NCI-H1694 (cell line): Measurements from ENCODE around the gene KRT75.
"Not testable (repeated sequence)": the region's sequence is repeated elsewhere in the genome, so short reads cannot be mapped to it uniquely, and the experiment has no call there.

Source experiments
- DNase-seq: peaks from one replicate; lab custom pipeline; 2025; lab: John Stamatoyannopoulos, UW

The KRT75 gene

DNA sequence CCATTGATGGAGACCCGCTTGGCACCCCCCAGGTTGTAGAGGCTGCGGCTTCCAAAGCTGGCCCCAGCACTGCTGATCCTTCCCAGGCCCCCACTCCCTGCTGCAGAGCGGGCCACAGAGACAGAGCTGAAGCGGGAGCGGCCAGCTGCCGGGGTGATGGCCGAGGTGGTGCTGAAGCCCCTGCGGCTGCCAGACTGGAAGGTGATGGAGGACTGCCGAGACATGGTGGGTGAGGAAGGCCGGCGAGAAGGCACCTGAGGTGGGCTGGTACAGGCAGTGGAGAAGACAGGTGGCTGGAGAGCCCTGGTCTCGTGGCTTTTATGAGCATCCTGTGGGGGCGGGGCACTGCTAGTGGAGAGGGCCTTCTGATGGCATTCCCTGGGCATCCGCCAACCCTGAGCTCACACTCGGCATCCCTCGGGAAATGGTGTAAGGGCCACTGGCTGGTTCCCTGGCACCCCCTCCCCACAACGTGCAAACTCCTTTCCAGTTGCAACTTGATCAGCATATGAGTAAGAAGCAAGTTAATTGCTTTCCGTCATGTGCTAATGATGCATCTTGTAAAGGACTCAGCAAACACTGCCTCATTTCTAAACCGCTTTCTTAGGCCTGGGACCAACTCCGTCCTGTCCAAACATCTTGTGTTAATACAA lies at the start of gene KRT75:
Gene KRT75 (minus strand): TSS at position 291 of the 653 bp plus-strand sequence. CDS start 67 bp downstream, at position 224.
- no peak for DNase-seq

GRCh38 chr12:52480073-52480472 lies 45.9 kb upstream of the KRT75 start:
- DNase-seq = no peak

- DNase-seq = no peak
Observed at GRCh38 chr12:52477651-52478050, 43.5 kb upstream of the KRT75 start.

- no peak for DNase-seq
Observed at GRCh38 chr12:52474212-52474611, 40.0 kb upstream of the KRT75 start.

DNA sequence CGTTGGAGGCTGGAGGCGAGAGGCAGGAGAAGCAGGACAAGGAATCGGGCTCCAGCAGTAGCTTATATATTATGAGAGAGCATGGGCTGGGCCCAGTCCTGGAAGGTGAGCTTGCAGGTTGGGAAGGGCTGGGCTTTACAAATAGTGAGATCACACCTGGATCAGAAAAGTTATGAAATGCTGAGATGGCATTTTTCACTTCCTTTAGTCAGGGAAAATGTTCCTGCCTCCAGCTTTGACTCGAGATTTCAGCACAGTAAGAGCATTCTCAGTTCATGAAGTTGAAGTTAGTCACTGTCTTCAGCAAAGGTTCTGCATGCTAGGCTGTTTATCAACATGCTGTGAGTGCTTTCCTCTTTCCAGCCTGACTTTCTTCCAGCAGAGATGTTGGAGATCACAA lies 39.6 kb upstream of the KRT75 start, which contains the start of gene KRT6C:
Gene KRT6C (minus strand): TSS at position 38 of the 400 bp plus-strand sequence. CDS start 68 bp downstream, outside the sequence.
- no peak for DNase-seq

DNA sequence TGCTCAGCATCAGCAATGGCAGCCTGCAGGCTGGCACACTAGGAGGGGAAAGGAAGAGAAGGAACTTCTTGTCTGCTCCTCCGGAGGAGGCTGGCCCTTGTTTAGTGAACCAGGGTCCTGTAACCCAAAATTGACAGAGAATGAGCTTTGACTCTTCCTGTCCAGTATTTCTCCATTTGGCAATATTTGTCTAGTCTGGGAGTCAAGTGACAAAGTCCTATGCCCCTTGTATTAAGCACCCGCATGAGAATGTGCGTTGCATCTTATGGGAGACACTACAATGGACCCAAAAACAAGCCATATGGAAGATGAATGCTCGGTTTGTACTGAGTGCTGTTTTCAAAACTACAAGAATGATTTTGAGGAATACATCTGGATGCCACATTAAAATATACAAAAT lies 35.7 kb upstream of the KRT75 start:
- DNase-seq = no peak

GRCh38 chr12:52464897-52465296 lies 30.7 kb upstream of the KRT75 start:
- no peak for DNase-seq

DNA sequence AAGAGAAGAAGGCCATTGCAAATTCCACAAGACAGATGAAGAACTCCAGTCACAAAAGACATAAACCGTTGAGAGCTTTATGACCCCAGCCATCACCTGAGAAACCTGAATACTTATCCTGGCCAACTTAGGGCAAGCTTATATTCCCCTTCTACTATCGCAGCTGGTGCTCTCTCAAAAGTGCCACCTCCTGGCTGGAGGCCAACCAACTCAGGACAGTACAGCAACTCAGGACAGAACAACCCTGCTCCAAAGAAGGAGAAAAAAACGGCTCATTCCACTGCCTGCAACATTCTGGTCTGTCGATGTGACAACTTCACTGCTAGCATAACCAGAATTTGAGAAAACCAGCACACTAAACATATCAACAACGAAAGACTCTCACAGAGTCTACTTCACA lies 27.5 kb upstream of the KRT75 start:
- no peak for DNase-seq

- no peak for DNase-seq
Observed at GRCh38 chr12:52458861-52459260, 24.7 kb upstream of the KRT75 start.

DNA sequence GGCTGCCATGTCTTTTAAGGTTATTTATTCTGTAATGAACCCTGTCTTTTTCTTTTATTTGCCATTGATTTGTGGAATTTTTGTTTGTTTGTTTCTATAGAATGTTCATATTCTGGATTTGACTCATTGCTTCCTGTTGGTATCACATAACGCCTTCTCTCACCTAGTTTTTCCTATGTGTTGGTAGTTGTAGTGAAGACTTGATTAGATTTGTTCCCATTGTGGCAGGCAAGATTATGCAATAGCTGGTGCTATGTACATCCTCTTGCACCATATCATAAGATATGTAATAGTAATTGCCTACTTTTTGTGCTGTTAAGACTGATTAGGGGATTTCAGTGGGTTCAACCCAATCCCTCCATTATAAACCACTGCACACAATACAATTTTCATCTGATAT lies 21.6 kb upstream of the KRT75 start:
- no peak for DNase-seq

GRCh38 chr12:52454411-52455201 lies 20.4 kb upstream of the KRT75 start:
- no peak for DNase-seq

- DNase-seq = no peak
Observed at GRCh38 chr12:52452101-52452500, 17.9 kb upstream of the KRT75 start, which contains the start of gene KRT6B. TSS of gene KRT6B (minus strand) at chr12:52452146. CDS start at chr12:52452078, 68 bp downstream.

GRCh38 chr12:52448228-52448627 lies 14.1 kb upstream of the KRT75 start:
- DNase-seq = no peak

GRCh38 chr12:52447196-52447595 lies 13.0 kb upstream of the KRT75 start:
- DNase-seq = not testable (repeated sequence)

DNA sequence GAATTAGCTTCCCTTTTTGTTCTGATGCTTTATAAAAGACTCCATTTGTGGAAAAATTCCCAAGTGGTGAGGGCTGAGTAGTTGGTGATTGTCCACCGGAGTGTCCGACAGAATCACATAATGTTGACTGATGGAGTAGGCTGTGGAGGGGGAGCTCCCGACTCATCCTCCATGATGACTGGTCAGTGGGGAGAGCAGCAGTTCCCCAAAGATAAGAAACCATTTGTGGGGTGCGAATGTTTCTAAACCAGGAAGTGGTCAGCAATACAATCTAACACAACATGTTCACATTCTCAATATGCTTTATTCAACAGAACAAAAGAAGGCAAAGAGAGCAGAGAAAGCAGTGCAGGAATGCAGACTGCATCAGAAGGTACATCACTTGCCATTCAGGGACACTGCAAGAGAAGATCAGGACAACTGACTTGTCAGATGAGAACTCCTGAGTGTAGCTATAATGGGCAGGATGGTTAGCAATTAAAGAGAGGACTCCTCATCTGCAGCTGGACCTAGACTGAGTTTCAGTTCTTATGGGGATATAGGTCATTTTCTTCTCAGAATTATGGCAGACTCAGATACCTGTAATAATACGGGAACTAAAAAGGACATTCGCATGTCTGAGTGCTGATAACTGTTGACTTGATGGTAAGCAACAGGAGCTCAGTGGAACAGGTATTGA lies 12.3 kb upstream of the KRT75 start:
- DNase-seq = no peak

DNA sequence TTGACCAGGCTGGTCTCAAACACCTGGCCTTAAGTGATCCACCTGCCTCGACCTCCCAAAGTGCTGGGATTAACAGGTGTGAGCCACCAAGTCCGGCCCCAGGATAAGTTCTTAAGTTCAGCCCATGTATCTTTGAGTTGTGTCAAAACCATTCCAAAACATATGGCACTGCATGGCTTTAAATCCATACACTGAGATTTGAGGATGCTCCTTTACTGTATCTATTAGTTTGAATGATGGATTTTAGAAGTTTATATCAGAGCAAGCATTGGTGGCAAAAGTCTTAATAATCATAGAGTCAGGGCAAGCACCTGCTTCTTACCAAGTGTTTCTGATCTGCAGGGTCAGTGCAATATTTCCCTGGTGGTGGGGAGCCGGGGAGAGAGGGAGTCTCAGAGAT lies 11.7 kb upstream of the KRT75 start:
- DNase-seq = no peak

- DNase-seq = no peak
Observed at GRCh38 chr12:52444647-52445595, 10.8 kb upstream of the KRT75 start.

- no peak for DNase-seq
Observed at GRCh38 chr12:52443966-52444365, 9.8 kb upstream of the KRT75 start.

DNA sequence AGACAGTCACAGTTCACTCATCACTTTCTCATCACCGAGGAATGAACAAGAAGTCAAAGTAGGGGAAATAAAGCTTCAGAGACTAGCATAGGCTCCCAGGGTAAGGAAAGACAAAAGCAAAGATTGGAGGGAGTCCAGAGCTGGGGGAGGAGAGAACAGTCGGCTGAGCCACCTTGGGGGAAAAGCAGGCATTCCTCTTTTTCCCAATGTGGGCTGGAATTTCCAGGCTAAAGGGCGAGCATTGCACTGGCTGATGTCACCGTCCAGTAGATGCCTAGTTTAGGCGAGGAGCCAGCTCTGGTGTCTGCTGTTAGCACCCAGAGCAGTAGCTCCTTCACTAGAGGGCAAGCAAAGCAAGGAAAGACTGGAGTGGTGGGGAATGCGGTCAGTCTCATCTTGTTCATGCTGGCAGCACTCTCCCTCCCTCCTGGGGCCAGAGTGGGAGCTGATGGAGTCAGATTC lies 8.5 kb upstream of the KRT75 start:
- no peak for DNase-seq

- DNase-seq = no peak
Observed at GRCh38 chr12:52441320-52441911, 7.2 kb upstream of the KRT75 start.

GRCh38 chr12:52440821-52441319 lies 6.7 kb upstream of the KRT75 start:
- no peak for DNase-seq
